ENCODE data around the gene RPS6KA5.

GRCh38 chr14:90983560-90983959 lies 76.9 kb downstream of the RPS6KA5 start:
- TF ChIP-seq CTCF (IDR thresholded peaks at IDR 0.05; ENCODE audit: low read length) (no peak), EZH2phosphoT487 (IDR thresholded peaks at IDR 0.05; ENCODE audit: low read length) (no peak)
